ENCODE measurements around the gene UNCX.
"Not testable (repeated sequence)": the region's sequence is repeated elsewhere in the genome, so short reads cannot be mapped to it uniquely, and the experiment has no call there.

The UNCX gene

DNA sequence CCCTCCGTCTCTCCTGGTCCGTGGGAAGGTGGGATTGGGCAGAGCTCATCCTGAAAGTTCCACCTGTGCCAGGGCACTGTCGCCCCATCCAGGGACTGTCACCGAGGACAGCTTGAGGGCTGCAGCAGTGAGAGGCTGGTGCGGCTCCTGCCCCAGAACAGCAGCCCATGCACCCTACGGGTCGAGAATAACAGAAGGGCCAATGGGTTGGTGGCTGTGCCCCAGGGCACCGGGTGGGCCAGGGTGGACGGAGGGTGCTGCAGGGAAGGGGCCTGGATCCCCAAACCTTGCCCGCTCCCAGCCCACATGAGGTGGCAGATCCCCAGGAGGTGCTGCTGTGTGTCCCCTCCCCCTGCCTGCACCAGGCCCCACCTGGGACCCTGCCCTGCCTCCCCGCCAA, 23.9 kb downstream of the UNCX start:
- Histone ChIP-seq H3K36me3 (no peaks in the 10 kb centered on the region), H3K4me3 (ENCODE audit: low read depth, low read length) (no peak overlapping the region), H3K27me3 (peaks cover 94% of the 10 kb centered on the region), H3K4me1 (no peaks in the 10 kb centered on the region), H3K9me3 (no peaks in the 10 kb centered on the region)
- DNase-seq, result no peak
- TF ChIP-seq, protein P1, sequence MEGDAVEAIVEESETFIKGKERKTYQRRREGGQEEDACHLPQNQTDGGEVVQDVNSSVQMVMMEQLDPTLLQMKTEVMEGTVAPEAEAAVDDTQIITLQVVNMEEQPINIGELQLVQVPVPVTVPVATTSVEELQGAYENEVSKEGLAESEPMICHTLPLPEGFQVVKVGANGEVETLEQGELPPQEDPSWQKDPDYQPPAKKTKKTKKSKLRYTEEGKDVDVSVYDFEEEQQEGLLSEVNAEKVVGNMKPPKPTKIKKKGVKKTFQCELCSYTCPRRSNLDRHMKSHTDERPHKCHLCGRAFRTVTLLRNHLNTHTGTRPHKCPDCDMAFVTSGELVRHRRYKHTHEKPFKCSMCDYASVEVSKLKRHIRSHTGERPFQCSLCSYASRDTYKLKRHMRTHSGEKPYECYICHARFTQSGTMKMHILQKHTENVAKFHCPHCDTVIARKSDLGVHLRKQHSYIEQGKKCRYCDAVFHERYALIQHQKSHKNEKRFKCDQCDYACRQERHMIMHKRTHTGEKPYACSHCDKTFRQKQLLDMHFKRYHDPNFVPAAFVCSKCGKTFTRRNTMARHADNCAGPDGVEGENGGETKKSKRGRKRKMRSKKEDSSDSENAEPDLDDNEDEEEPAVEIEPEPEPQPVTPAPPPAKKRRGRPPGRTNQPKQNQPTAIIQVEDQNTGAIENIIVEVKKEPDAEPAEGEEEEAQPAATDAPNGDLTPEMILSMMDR (IDR thresholded peaks at IDR 0.05; ENCODE audit: low read depth, low read length), result no peak

DNA sequence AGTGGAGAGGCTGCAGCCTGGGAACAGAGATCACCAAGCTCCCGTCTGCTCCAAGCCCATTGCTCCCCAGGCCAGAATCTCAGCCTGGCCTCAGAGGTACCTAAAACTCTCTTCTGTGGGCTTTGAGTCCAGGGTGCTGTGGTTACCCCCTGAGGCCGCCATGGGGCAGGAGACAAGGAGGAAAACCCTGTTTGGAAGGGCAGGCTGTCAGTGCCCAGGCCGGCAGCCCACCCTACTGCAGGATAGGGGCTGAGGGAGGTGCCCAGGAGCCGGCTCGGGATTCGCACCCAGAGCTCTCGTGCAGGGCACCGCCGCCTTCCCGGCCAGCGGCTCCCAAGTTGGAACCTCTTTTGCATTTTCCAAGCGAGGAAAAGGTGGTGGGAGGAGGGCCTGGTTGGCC, 24.5 kb downstream of the UNCX start:
- TF ChIP-seq, protein P1 (IDR thresholded peaks at IDR 0.05; ENCODE audit: low read depth, low read length), result no peak
- DNase-seq, result no peak
- no peaks in the 10 kb centered on the region for H3K36me3 ChIP-seq
- H3K4me1 ChIP-seq, result no peaks in the 10 kb centered on the region
- H3K9me3 ChIP-seq, result no peaks in the 10 kb centered on the region
- peaks cover 94% of the 10 kb centered on the region for H3K27me3 ChIP-seq
- no peak overlapping the region for H3K4me3 ChIP-seq (ENCODE audit: low read depth, low read length)

DNA sequence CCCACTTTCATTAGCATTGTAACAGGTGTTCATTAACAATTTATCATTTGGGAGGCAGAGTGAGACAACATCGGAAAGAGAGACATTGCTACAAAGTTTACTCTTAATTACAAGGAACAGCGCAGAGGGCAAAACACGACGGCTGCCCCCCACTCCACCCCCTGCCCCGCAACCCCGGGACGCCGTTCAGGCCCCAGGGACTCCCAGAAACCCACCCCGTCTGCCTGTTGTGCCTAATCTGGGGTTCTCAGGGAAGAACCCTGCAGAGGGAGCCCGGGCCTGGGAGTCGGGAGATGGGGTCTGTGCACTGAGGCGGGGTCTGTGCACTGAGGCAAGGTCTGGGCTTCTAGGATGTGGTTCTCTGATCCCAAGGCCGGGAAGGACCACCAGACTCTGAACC, 25.2 kb downstream of the UNCX start:
- no peak overlapping the region for H3K4me3 ChIP-seq (ENCODE audit: low read depth, low read length)
- DNase-seq, result no peak
- H3K9me3 ChIP-seq, result no peaks in the 10 kb centered on the region
- TF ChIP-seq, protein P1 (IDR thresholded peaks at IDR 0.05; ENCODE audit: low read depth, low read length), result no peak
- no peaks in the 10 kb centered on the region for H3K36me3 ChIP-seq
- H3K27me3 ChIP-seq, result peaks cover 94% of the 10 kb centered on the region
- no peaks in the 10 kb centered on the region for H3K4me1 ChIP-seq

DNA sequence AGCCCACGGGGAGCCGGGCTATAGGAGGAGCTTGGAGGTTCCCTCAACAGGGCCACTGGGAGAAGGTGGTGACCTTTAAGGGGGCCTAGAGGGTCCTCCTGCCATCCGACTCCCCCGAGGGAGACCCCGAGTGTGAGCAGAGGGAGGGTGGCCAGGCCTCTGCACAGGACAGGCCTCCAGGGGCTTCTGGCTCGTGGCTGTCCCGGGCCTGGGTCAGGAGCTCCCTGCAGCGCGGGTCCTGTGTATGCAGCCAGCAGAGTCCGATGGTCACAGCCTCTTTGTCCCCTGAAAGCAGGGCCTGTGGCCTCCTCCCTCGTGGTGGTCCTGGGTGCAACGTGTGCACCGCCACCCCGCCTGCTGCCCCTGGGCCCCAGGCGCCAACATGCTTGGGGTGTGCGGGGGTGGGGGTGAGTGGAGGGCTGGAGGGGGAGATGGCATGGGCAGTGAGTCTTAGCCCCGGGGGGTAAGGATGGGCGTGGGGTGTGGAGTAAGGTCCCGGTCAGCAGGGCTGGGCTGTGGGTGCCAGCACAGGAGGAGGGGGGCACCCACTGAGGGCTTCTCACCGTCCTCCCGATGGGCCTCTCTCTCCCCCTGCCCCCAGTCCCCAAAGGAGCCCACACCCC, 27.1 kb downstream of the UNCX start:
- no peaks in the 10 kb centered on the region for H3K4me1 ChIP-seq
- no peak overlapping the region for H3K4me3 ChIP-seq (ENCODE audit: low read depth, low read length)
- H3K9me3 ChIP-seq, result no peaks in the 10 kb centered on the region
- no peaks in the 10 kb centered on the region for H3K36me3 ChIP-seq
- TF ChIP-seq, protein P1 (IDR thresholded peaks at IDR 0.05; ENCODE audit: low read depth, low read length), result no peak
- DNase-seq, result no peak
- H3K27me3 ChIP-seq, result peaks cover 95% of the 10 kb centered on the region

DNA sequence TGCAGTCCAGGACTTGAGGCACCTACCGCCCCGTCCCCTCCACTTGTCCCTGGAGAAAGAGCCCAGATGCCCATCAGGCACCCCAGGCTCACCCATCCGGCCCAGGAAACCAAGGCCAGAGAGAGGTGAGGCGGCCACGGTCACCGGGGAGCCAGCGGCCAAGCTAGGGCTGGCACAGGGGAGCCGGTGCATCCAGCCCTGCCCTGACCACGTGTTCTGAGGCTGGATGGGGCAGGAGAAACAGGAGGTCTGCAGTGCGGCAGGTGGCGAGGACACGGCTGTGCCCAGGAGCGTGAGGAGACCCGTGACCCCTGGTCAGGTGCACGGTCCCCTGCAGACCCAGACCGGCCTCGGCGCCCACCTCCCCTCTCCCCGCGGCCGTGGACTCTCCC, 27.6 kb downstream of the UNCX start:
- no peak for DNase-seq
- Histone ChIP-seq H3K4me1 (no peaks in the 10 kb centered on the region), H3K36me3 (no peaks in the 10 kb centered on the region), H3K27me3 (peaks cover 95% of the 10 kb centered on the region), H3K4me3 (ENCODE audit: low read depth, low read length) (no peak overlapping the region), H3K9me3 (no peaks in the 10 kb centered on the region)
- TF ChIP-seq, protein P1 (IDR thresholded peaks at IDR 0.05; ENCODE audit: low read depth, low read length), result no peak

DNA sequence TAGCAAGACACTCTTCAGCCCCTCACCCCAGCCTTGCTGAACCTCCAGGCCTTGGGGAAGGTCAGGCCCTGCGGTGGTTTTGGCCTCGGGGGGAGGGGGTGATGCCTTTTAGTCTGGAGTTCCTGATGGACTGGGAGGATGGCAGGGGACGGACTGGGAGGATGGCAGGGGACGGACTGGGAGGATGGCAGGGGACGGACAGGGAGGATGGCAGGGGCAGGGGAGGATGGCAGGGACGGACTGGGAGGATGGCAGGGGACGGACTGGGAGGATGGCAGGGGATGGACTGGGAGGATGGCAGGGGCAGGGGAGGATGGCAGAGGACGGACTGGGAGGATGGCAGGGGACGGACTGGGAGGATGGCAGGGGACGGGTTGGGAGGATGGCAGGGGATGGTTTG, 28.4 kb downstream of the UNCX start:
- not testable (repeated sequence) for H3K9me3 ChIP-seq; H3K4me1 ChIP-seq; DNase-seq; H3K36me3 ChIP-seq; H3K4me3 ChIP-seq (ENCODE audit: low read depth, low read length)
- peaks cover 92% of the 10 kb centered on the region for H3K27me3 ChIP-seq

DNA sequence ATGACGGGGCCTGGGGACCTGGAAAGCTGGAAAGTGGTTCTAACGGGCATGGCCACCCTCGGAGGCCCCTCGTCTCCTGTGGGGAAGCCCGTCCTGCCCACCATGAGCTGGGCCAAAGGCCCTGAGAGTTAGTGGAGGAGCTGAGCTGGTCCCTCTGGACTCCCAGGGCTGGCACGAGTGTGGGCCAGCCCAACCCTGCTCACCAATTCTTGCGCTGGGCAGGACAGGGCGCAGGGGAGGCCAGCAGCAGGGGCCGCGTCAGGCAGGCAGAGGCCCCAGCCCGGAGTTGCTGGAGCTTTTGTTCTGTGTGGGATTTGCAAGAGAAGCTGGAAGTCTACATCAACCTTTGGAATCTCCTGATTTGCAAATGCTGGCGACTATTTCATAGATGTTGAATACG, 29.8 kb downstream of the UNCX start:
- Histone ChIP-seq H3K4me3 (ENCODE audit: low read depth, low read length) (no peak overlapping the region), H3K9me3 (no peaks in the 10 kb centered on the region), H3K27me3 (peaks cover 86% of the 10 kb centered on the region), H3K36me3 (no peaks in the 10 kb centered on the region), H3K4me1 (no peaks in the 10 kb centered on the region)
- TF ChIP-seq, protein P1 (IDR thresholded peaks at IDR 0.05; ENCODE audit: low read depth, low read length), result no peak
- DNase-seq, result no peak

Data from BE2C (cell line).